IMR-90 (cell line): Measurements from ENCODE around the gene ARHGEF12.

Source experiments
- CEBPB ChIP-seq: IDR thresholded peaks from 2 replicates; pipeline ENCODE4 v1.6.1; 2012; ENCODE audit warnings: low read depth, low read length, improper control_type of control experiment
- FOS ChIP-seq: fragments of 150-350 bp; IDR thresholded peaks from 2 replicates; pipeline ENCODE4 v1.6.1; 2016; ENCODE audit warnings: low read depth, low read length
- MAFK ChIP-seq: IDR thresholded peaks from 2 replicates; pipeline ENCODE4 v1.6.1; 2012; ENCODE audit warnings: low read depth, low read length, improper control_type of control experiment
- POLR2A ChIP-seq: IDR thresholded peaks from 2 replicates; pipeline ENCODE4 v1.6.1; 2012; ENCODE audit warnings: mild to moderate bottlenecking, low read depth, low read length
- RCOR1 ChIP-seq: IDR thresholded peaks from 2 replicates; pipeline ENCODE4 v1.6.1; 2012; ENCODE audit warnings: mild to moderate bottlenecking, low read length, improper control_type of control experiment; ENCODE audit not compliant: insufficient replicate concordance
- SMC3 ChIP-seq: fragments of 150-350 bp; IDR thresholded peaks from 2 replicates; pipeline ENCODE4 v1.6.1; 2016; ENCODE audit warnings: low read depth, mild to moderate bottlenecking, antibody characterized with exemption, low read length, moderate library complexity
- TF ChIP-seq, protein P1 (sequence below): conservative IDR thresholded peaks from 2 replicates; pipeline ENCODE4 v1.5.1; 2012; ENCODE audit warnings: mild to moderate bottlenecking, low read depth, low read length, improper control_type of control experiment
- TF ChIP-seq, protein P2 (sequence below): fragments of 150-350 bp; IDR thresholded peaks from 2 replicates; pipeline ENCODE4 v1.6.1; 2017; ENCODE audit warnings: mild to moderate bottlenecking, antibody characterized with exemption, low read length, low read depth

DNA sequence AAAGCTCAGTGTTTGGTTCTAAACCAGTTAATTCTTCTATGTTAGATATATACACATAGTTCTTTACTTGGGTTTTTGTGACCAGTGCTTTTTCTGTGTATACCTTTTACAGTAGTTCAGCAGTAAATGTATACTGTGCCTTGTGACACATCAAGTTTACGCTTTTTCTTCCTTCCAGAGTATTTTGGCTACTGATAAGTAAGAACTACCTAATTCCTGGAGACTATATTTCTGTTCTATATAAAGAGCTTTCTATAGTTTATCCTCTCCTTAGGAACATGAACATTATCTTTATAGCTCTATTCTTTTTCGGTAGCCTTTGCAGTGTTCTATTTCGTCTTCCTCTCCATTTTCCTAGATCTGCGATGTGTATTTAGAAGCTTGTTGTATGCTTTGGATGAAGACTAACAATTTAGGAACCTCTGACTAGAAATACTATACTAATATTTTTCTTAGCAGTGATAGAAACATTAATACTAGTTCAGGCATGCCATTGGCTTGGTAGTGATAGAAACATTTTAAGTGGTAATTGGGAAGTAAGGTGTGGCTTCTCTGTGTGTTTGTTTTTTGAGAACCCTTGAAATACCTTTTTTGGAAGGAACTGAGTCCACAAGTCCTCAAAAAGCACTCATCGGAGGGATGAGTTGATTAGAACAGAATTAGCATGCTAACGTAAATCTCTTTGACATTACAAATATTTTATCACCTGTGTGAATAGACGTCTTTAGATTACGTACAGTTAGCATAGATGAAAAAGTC lies 74.6 kb downstream of the ARHGEF12 start:
- no peak for TF ChIP-seq FOS
- TF ChIP-seq, protein P1, sequence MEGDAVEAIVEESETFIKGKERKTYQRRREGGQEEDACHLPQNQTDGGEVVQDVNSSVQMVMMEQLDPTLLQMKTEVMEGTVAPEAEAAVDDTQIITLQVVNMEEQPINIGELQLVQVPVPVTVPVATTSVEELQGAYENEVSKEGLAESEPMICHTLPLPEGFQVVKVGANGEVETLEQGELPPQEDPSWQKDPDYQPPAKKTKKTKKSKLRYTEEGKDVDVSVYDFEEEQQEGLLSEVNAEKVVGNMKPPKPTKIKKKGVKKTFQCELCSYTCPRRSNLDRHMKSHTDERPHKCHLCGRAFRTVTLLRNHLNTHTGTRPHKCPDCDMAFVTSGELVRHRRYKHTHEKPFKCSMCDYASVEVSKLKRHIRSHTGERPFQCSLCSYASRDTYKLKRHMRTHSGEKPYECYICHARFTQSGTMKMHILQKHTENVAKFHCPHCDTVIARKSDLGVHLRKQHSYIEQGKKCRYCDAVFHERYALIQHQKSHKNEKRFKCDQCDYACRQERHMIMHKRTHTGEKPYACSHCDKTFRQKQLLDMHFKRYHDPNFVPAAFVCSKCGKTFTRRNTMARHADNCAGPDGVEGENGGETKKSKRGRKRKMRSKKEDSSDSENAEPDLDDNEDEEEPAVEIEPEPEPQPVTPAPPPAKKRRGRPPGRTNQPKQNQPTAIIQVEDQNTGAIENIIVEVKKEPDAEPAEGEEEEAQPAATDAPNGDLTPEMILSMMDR, result no peak
- no peak for TF ChIP-seq POLR2A
- no peak for TF ChIP-seq SMC3
- TF ChIP-seq CEBPB, result no peak
- no peak for TF ChIP-seq RCOR1
- TF ChIP-seq, protein P2, sequence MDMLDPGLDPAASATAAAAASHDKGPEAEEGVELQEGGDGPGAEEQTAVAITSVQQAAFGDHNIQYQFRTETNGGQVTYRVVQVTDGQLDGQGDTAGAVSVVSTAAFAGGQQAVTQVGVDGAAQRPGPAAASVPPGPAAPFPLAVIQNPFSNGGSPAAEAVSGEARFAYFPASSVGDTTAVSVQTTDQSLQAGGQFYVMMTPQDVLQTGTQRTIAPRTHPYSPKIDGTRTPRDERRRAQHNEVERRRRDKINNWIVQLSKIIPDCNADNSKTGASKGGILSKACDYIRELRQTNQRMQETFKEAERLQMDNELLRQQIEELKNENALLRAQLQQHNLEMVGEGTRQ, result no peak
- no peak for TF ChIP-seq MAFK
